Fibroblast of villous mesenchyme (primary cell): ENCODE measurements around the gene SLC33A1. TPM values are rescaled to one million over a fixed set of nuclear protein-coding genes. Genes with fewer than 3 reads are reported as not detected.
"Not testable (repeated sequence)": the region's sequence is repeated elsewhere in the genome, so short reads cannot be mapped to it uniquely, and the experiment has no call there.

Source experiments
- DNase-seq: peaks from one replicate; pipeline ENCODE4 v3.0.0-alpha.2; 2010; ENCODE audit warnings: low read depth
- H3K4me3 ChIP-seq: 2 replicates; pipeline ENCODE4 v1.5.1; 2011; ENCODE audit warnings: low read depth, mild to moderate bottlenecking, low read length
- total RNA-seq: library from RNA; depleted of rRNA; stranded (reverse); fragments of >200 nt; gene quantifications from 2 replicates; pipeline ENCODE4 v1.2.3, GENCODE V29; 2012
- TF ChIP-seq, protein P1 (sequence below): IDR thresholded peaks from 2 replicates; pipeline ENCODE4 v1.5.1; 2012; ENCODE audit warnings: low read depth, mild to moderate bottlenecking, low read length; ENCODE audit not compliant: insufficient read depth

The SLC33A1 gene
- total RNA-seq, 1 donor = 57.0 TPM

DNA sequence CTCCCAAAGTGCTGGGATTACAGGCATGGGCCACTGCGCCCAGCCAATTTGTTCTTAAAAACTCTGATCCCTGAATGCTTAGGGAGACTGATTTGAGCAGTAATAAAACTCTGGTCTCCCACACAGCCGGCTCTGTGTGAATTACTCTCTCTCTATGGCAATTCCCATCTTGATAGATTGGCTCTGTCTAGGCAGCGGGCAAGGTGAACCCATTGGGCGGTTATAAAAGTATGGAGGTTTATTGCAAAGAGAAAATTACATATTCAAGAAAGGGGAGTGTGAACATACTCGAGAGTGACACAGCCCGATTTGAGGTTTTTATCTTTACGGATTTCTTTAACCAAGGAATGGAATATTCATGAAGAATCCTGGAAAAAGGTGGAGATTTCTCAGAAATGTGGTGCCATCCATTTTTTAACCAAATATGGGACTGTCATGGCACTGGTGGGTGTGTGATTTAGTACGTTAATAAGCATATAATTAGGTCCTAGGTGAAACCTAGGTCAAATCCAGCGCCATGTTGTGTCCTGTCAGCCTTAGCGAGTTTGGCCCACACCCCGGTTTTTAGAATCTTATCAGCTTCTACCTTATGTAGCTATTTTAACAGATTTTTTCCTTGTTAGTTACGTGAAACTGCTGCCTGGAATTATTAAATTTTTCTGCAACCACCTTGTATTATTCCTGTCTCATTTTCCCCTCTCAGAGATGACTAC, 9.0 kb upstream of the SLC33A1 start:
- TF ChIP-seq, protein P1, sequence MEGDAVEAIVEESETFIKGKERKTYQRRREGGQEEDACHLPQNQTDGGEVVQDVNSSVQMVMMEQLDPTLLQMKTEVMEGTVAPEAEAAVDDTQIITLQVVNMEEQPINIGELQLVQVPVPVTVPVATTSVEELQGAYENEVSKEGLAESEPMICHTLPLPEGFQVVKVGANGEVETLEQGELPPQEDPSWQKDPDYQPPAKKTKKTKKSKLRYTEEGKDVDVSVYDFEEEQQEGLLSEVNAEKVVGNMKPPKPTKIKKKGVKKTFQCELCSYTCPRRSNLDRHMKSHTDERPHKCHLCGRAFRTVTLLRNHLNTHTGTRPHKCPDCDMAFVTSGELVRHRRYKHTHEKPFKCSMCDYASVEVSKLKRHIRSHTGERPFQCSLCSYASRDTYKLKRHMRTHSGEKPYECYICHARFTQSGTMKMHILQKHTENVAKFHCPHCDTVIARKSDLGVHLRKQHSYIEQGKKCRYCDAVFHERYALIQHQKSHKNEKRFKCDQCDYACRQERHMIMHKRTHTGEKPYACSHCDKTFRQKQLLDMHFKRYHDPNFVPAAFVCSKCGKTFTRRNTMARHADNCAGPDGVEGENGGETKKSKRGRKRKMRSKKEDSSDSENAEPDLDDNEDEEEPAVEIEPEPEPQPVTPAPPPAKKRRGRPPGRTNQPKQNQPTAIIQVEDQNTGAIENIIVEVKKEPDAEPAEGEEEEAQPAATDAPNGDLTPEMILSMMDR = no peak

DNA sequence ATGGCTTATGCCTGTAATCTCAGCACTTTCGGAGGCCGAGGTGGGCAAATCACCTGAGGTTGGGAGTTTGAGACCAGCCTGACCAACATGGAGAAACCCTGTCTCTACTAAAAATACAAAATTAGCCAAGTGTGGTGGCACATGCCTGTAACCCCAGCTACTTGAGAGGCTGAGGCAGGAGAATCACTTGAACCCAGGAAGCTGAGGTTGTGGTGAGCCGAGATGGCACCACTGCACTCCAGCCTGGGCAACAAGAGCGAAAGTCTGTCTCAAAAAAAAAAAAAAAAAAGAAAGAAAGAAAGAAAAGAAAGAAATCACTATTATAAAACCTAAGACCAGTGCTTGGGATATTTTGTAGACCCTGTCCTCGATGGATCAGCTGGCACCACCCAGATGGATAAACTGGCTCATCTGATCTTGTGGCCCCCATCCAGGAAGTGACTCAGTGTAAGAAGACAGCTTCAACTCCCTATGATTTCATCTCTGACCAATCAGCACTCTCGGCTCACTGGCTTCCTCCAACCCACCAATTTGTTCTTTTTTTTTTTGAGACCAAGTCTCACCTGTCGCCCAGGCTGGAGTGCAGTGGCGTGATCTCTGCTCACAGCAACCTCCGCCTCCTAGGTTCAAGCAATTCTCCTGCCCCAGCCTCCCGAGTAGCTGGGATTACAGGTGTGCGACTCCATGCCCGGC, 8.2 kb upstream of the SLC33A1 start:
- not testable (repeated sequence) for H3K4me3 ChIP-seq
- peak; percentile 55 for DNase-seq

More for the DNA sequence above, 9.0 kb upstream of the SLC33A1 start:
- H3K4me3 ChIP-seq = no peak overlapping the region
- no peak for DNase-seq

DNA sequence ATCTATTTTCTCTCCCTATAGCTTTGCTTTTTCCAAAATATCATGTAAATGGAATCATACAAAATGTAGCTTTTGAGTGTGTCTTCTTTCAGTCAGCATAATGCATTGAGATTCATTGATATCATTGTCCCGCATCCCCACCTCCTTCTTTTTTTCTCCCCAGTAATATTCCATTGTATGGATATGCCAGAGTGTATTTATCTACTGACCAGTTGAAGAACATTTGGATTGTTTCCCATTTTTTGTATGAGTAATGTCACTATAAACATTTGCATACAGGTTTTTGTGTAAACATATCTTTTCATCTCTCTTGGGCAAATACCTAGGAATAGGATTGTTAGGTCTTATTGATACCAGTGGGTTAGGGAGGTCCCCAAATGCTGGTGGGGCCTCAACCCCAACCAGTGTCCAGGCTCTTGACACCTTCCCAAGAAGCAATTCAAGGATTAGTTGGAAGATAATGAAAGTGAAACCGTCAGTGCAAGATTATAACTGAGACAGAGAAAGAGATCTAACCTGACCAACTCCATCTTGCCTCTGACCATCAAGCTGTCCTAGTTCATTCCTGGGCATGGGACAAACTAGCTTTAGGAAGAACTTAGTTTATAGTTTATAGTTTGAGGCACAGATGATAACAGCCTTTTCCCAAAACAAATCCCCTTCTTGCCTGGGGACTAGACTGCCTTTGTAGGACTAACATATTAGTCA, 7.4 kb upstream of the SLC33A1 start:
- peak; percentile 3 for DNase-seq
- TF ChIP-seq, protein P1 = no peak
- no peak overlapping the region for H3K4me3 ChIP-seq

DNA sequence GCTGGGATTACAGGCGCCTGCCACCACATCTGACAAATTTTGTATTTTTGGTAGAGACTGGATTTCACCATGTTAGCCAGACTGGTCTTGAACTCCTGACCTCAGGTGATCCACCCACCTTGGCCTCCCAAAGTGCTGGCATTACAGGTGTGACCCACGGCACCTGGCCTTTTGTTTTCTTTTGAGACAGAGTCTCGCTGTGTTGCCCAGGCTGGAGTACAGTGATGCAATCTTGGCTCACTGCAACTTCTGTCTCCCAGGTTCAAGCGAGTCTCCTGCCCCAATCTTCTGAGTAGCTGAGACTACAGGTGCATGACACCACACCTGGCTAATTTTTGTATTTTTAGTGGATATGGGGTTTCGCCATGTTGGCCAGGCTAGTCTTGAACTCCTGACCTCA, 6.2 kb upstream of the SLC33A1 start:
- DNase-seq = not testable (repeated sequence)

DNA sequence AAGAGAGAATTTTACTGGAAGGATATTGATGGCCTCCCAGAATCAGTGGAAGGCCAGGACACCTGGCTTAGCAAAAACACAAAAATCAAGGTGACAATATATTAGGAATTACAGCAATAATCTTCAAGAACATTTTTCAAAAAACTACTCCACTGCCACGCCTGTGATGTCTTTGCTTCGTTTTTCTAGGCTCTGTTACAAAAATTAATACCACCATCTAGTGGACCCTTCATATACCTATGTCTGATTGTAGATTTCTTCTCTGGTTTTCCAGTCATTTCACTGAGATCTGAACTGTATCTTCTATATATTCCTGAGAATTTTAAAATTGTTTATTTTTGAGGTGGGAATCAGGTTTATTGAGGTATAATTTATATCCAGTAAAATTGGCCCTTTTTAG, 5.6 kb upstream of the SLC33A1 start:
- DNase-seq = peak; percentile 31
- no peak overlapping the region for H3K4me3 ChIP-seq
- TF ChIP-seq, protein P1 = peak; percentile 29

More for the DNA sequence above, 6.2 kb upstream of the SLC33A1 start:
- not testable (repeated sequence) for H3K4me3 ChIP-seq

DNA sequence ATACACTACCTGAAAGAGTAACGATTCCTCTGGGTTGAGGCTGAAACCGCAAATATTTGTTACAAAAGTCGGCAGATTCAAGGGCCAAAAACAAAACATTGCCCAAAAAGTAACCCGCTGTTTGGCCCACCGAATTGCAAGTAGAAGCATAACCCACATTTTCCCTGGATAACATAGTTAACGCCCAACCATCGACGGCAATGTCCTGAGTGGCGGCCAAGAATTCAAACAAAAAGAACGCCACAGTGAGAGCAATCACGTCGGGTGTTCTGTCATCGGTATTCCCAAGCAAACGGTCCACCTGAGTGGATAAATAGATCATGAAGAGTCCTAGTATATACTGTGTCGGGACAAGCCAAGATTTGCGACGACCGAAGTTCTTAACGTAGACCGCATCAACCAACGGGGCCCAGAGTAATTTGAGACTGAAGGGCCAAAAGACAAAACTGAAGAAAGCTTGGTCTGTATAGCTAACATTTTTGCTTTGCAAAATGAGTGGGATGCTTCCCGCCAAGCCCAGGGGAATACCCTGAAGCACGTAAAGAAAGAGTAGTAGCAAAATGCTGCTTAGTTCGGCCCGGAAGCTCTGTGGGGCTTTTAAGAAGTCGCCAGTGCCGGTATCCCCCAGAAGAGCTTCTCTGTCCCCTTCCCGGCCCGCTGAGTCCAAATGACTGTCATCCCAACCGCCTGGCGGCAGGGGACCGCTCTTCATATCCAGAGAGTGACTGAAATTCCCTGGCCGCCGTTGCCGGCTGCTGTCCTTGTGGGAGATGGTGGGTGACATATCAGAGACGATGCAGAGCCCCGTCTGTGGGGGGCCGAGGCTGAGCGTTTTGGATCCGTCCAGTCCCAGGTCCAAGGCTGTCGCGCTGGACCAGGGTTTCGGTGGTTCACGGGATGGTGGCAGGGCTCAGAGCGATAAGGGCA, 750 bp downstream of the SLC33A1 start:
- DNase-seq = peak; percentile 30
- TF ChIP-seq, protein P1 = no peak
- H3K4me3 ChIP-seq = peak overlapping the region; percentile 79

DNA sequence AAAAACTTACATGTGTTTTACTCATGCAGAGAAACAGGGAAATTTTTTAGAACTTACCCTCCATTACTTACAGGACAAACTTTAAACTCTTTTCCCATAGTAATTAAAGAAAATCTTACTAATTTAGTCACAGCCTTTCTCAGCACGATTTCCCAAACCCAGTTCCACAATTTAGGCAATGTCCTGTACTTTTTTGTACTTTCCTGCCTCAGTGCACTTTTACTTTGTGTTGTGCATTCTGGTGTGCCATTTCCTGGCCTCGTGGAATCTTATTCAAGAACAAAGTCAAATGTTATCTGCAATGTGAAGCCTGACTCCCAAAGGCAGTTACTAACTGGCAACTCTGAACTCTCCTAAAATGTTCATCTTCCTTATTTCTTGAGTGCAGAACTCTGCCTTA, 1.9 kb downstream of the SLC33A1 start:
- H3K4me3 ChIP-seq = peak overlapping the region; percentile 79
- TF ChIP-seq, protein P1 = no peak
- no peak for DNase-seq

DNA sequence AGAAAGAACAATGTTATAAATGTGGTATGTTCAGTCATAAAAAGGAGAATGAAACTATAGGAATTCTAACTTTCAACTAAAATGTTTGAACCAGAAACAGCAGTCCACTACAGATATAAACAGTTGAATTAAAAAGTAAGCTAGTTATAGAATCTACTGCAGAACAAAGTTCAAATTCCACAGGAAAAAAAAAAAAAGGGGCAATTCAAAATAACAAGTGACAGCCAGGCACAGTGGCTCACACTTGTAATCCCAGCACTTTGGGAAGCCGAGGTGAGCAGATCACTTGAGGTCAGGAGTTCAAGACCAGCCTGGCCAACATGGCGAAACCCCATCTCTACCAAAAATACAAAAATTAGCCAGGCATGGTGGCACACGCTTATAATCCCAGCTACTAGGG, 4.8 kb downstream of the SLC33A1 start:
- not testable (repeated sequence) for H3K4me3 ChIP-seq, DNase-seq
